GM12892 (cell line): Measurements from ENCODE around the gene TMEM138.

Experiments used
- POLR2A ChIP-seq: IDR thresholded peaks from 2 replicates; pipeline ENCODE4 v1.6.1; 2011; ENCODE audit warnings: low read depth, low read length, control low read depth
- POLR2AphosphoS5 ChIP-seq: IDR thresholded peaks from 2 replicates; pipeline ENCODE4 v1.6.1; 2011; ENCODE audit warnings: low read depth, low read length, control low read depth
- TAF1 ChIP-seq: IDR thresholded peaks from 2 replicates; pipeline ENCODE4 v1.6.1; 2011; ENCODE audit warnings: low read depth, mild to moderate bottlenecking, control low read depth, low read length, borderline replicate concordance

GRCh38 chr11:61328351-61328750, 33.8 kb upstream of the TMEM138 start:
- TF ChIP-seq TAF1 (no peak), POLR2A (no peak), POLR2AphosphoS5 (no peak)
